PC-9 (cell line): ENCODE measurements around the gene CD6. TPM values are rescaled to one million over a fixed set of nuclear protein-coding genes. Genes with fewer than 3 reads are reported as not detected.

Experiments
- BruUV-seq: library from RNA; stranded (reverse); fragments of 400-500 nt; replicated peaks from 2 replicates; lab custom pipeline; 2021; lab: Mats Ljungman, UMichigan
- CTCF ChIA-PET: fragments of 300-600 bp; sonication (Branson Sonifier 250); formaldehyde crosslinking; loops from one replicate; lab custom pipeline; 2022; ENCODE audit warnings: antibody characterized with exemption; lab: Charles Lee
- POLR2A ChIA-PET: fragments of 300-600 bp; sonication (Branson Sonifier 250); formaldehyde crosslinking; loops from one replicate; lab custom pipeline; 2022; ENCODE audit warnings: antibody characterized with exemption; ENCODE audit not compliant: unreplicated experiment; lab: Charles Lee
- DNase-seq, 2 experiments: peaks; one replicate each; pipeline versions ENCODE4 v3.0.0 to v3.0.0-alpha.2; 2015 to 2022; ENCODE audit warnings: mixed read lengths in 1 of 2
- H2AFZ ChIP-seq: fragments of 200-600 bp; sonication (generic); 2 replicates; pipeline ENCODE4 v1.8.1; 2017; ENCODE audit warnings: antibody characterized with exemption
- H3F3A ChIP-seq: fragments of 200-600 bp; sonication (generic); 2 replicates; pipeline ENCODE4 v1.8.1; 2017; ENCODE audit warnings: antibody characterized with exemption, mild to moderate bottlenecking, low read depth; ENCODE audit not compliant: insufficient read depth
- H3K27ac ChIP-seq: fragments of 200-600 bp; sonication (generic); 2 replicates; pipeline ENCODE4 v1.6.1; 2016; ENCODE audit warnings: mixed run types
- H3K27me3 ChIP-seq: fragments of 200-600 bp; sonication (generic); 2 replicates; pipeline ENCODE4 v1.6.1; 2016; ENCODE audit warnings: low read depth, mixed run types; ENCODE audit not compliant: insufficient read depth
- H3K36me3 ChIP-seq: fragments of 200-600 bp; sonication (generic); 2 replicates; pipeline ENCODE4 v1.6.1; 2016; ENCODE audit warnings: low read depth, mixed run types
- H3K4me1 ChIP-seq: fragments of 200-600 bp; sonication (generic); replicated peaks from 2 replicates; pipeline ENCODE4 v1.6.1; 2016; ENCODE audit warnings: mixed run types; ENCODE audit not compliant: insufficient read depth
- H3K4me2 ChIP-seq: fragments of 200-600 bp; sonication (generic); 2 replicates; pipeline ENCODE4 v1.6.1; 2017; ENCODE audit warnings: mixed run types
- H3K4me3 ChIP-seq: fragments of 200-600 bp; sonication (generic); 2 replicates; pipeline ENCODE4 v1.6.1; 2016; ENCODE audit warnings: mixed run types
- H3K79me2 ChIP-seq: fragments of 200-600 bp; sonication (generic); 2 replicates; pipeline ENCODE4 v1.6.1; 2017; ENCODE audit warnings: low read depth, mixed run types
- H3K9me2 ChIP-seq: fragments of 200-600 bp; sonication (generic); 2 replicates; pipeline ENCODE4 v1.8.1; 2017; ENCODE audit warnings: mild to moderate bottlenecking; ENCODE audit not compliant: insufficient read depth
- H3K9me3 ChIP-seq: fragments of 200-600 bp; sonication (generic); 2 replicates; pipeline ENCODE4 v1.8.1; 2016; ENCODE audit warnings: low read depth; ENCODE audit not compliant: insufficient read depth
- H4K20me1 ChIP-seq: fragments of 200-600 bp; sonication (generic); 2 replicates; pipeline ENCODE4 v1.8.1; 2017; ENCODE audit not compliant: insufficient read depth
- EZH2 ChIP-seq: fragments of 200-600 bp; sonication (generic); IDR thresholded peaks from 2 replicates; pipeline ENCODE4 v1.8.0; 2017; ENCODE audit warnings: antibody characterized with exemption, low read depth
- intact Hi-C: fragments of 100-400 bp; cut with micrococcal nuclease; formaldehyde crosslinking; loops from one replicate; pipeline ENCODE4 v1.10.0; 2022; ENCODE audit not compliant: unreplicated experiment
- total RNA-seq: library from RNA; stranded (reverse); gene quantifications from 2 replicates; pipeline ENCODE4 v1.2.3, GENCODE V29; 2021
- TF ChIP-seq, protein P1 (sequence below): fragments of 200-600 bp; sonication (generic); conservative IDR thresholded peaks from 2 replicates; pipeline ENCODE4 v1.6.1; 2017; ENCODE audit warnings: mixed run types, antibody characterized with exemption, mild to moderate bottlenecking, moderate library complexity

CD6 gene
- total RNA-seq, 1 experiment from 2014 or later: 0.74 TPM

DNA sequence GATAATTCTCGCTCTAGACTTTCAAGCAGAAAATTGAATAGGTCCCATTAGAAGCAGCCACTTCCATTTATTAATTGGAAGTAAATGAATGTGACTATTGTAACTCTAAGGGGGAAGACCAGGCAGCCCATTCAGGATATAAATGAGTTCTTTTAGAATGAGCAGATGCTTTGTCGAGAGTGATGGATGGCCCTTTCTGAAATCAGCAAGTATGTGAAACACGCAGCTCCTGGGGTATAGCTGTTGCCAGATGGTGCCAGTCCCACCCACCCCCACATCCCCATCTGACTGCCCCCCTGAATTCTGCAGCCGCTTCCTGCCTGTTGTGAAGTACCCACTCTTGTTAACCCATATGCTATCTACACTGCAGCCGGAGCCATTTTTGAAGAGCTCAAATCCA, 23.2 kb upstream of the CD6 start:
- no peaks in the 10 kb centered on the region for H3K9me2 ChIP-seq
- no peaks in the 10 kb centered on the region for H3K9me3 ChIP-seq
- intact Hi-C loops: no loop called here
- no peaks in the 10 kb centered on the region for H3K36me3 ChIP-seq
- ChIA-PET POLR2A (interaction anchor here (0.6 kb wide), 1 partner anchor 42 kb away, joined by 4 read pairs; no protein-coding TSS in a partner anchor), CTCF (no interaction called here)
- BruUV-seq: no TSS peak
- H3K27ac ChIP-seq: no peak overlapping the region
- H3K4me3 ChIP-seq: no peak overlapping the region
- TF ChIP-seq EZH2: no peak
- TF ChIP-seq, protein P1, sequence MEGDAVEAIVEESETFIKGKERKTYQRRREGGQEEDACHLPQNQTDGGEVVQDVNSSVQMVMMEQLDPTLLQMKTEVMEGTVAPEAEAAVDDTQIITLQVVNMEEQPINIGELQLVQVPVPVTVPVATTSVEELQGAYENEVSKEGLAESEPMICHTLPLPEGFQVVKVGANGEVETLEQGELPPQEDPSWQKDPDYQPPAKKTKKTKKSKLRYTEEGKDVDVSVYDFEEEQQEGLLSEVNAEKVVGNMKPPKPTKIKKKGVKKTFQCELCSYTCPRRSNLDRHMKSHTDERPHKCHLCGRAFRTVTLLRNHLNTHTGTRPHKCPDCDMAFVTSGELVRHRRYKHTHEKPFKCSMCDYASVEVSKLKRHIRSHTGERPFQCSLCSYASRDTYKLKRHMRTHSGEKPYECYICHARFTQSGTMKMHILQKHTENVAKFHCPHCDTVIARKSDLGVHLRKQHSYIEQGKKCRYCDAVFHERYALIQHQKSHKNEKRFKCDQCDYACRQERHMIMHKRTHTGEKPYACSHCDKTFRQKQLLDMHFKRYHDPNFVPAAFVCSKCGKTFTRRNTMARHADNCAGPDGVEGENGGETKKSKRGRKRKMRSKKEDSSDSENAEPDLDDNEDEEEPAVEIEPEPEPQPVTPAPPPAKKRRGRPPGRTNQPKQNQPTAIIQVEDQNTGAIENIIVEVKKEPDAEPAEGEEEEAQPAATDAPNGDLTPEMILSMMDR: no peak
- no peaks in the 10 kb centered on the region for H3K27me3 ChIP-seq
- H4K20me1 ChIP-seq: no peaks in the 10 kb centered on the region
- H3K4me1 ChIP-seq: peaks cover 6% of the 10 kb centered on the region
- no peak overlapping the region for H2AFZ ChIP-seq
- no peak for DNase-seq
- peaks cover 10% of the 10 kb centered on the region; the same call in 1 of the 2 replicates for H3F3A ChIP-seq
- no peak overlapping the region for H3K4me2 ChIP-seq
- no peaks in the 10 kb centered on the region for H3K79me2 ChIP-seq

DNA sequence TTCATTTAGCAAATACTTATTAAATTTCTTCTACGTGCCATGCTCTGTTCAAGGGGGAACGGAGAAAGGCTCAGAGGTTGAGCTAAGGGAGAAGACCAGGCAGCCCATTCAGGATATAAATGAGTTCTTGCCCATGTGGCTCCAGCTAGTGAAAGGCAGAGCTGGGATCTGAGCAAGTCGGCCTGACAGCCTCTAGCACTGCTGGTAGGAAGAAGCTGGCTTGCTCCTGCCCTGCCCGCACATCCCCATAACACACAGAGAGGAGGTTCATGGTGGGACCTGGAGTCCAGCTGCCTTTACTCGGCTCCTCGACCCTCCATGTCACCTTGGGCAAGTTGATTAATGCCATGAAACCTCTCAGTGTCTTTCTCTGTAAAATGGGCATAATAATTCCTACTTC, 21.5 kb upstream of the CD6 start:
- Histone ChIP-seq H3K9me2 (no peaks in the 10 kb centered on the region), H3K4me2 (no peak overlapping the region), H3K36me3 (no peaks in the 10 kb centered on the region), H3K27ac (no peak overlapping the region), H3K79me2 (no peaks in the 10 kb centered on the region), H3K4me1 (no peaks in the 10 kb centered on the region), H4K20me1 (no peaks in the 10 kb centered on the region), H3K4me3 (no peak overlapping the region), H3K9me3 (no peaks in the 10 kb centered on the region), H3F3A (no peaks in the 10 kb centered on the region), H2AFZ (no peak overlapping the region), H3K27me3 (no peaks in the 10 kb centered on the region)
- POLR2A ChIA-PET: interaction anchor here (0.6 kb wide), 1 partner anchor 38 kb away, joined by 9 read pairs; no protein-coding TSS in a partner anchor
- BruUV-seq: no TSS peak
- TF ChIP-seq, protein P1: no peak
- no peak for TF ChIP-seq EZH2
- CTCF ChIA-PET: no interaction called here
- DNase-seq: no peak
- intact Hi-C loops: no loop called here

DNA sequence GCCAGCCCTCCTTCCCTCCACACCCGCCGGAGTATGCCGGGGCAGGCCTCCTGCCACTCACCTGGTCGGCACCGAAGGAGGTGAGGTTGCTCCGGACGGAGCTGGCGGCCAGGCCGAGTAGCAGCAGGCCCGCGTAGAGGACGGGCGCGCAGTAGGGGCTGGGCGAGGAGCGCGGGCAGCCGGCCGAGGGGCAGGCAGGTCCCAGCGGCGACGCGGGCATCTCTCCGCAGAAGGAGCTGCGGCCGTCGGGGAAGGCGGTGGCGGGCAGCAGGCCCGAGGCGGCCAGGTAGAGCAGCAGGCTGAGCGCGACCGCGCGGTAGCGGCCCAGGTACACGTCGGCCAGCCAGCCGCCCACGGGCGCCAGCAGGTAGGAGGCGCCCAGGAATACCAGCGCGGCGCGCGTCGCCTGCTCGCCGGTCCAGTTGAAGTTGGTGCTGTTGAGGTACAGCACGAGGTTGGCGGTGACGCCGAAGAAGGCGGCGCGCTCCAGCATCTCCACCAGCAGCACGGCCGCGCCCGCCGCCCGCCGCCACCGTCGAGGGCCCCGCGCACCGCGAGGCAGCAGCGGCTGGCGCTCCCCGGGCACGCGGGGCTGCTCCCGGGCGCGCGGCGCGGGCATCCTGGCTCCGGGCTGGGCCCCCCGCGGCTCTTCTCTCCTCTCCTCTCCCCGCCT, 20.4 kb upstream of the CD6 start:
- POLR2A ChIA-PET: no interaction called here
- CTCF ChIA-PET: no interaction called here
- intact Hi-C loops: no loop called here
- no peaks in the 10 kb centered on the region for H4K20me1 ChIP-seq
- H3K4me3 ChIP-seq: no peak overlapping the region
- DNase-seq: no peak
- H3K27me3 ChIP-seq: no peaks in the 10 kb centered on the region
- no peaks in the 10 kb centered on the region for H3K9me3 ChIP-seq
- TF ChIP-seq, protein P1: no peak
- TF ChIP-seq EZH2: no peak
- no peaks in the 10 kb centered on the region for H3F3A ChIP-seq
- H2AFZ ChIP-seq: no peak overlapping the region
- H3K27ac ChIP-seq: no peak overlapping the region
- no TSS peak for BruUV-seq
- H3K36me3 ChIP-seq: no peaks in the 10 kb centered on the region
- no peaks in the 10 kb centered on the region for H3K4me1 ChIP-seq
- H3K4me2 ChIP-seq: no peak overlapping the region
- no peaks in the 10 kb centered on the region for H3K79me2 ChIP-seq
- H3K9me2 ChIP-seq: no peaks in the 10 kb centered on the region
